B cell (primary cell): Measurements from ENCODE around the gene CMIP. TPM values are rescaled to one million over a fixed set of nuclear protein-coding genes. Genes with fewer than 3 reads are reported as not detected.

Experiments used
- ATAC-seq: fragments of 200-7000 bp; cut with Tn5 transposase; one replicate; pipeline ENCODE4 v1.10.0; 2021; ENCODE audit warnings: low read depth, mild to moderate bottlenecking, moderate number of reproducible peaks, moderate library complexity
- CTCF ChIA-PET: fragments of 350-600 bp; sonication (Branson Sonifier 250); formaldehyde crosslinking; loops from one replicate; lab custom pipeline; 2021; ENCODE audit warnings: antibody characterized with exemption, inconsistent platforms; lab: Charles Lee
- POLR2A ChIA-PET: fragments of 350-600 bp; sonication (Branson Sonifier 250); formaldehyde crosslinking; loops from one replicate; lab custom pipeline; 2021; ENCODE audit warnings: antibody characterized with exemption; lab: Charles Lee
- DNase-seq: peaks from one replicate; pipeline ENCODE4 v3.0.0; 2013
- H2AFZ ChIP-seq: 2 replicates; pipeline ENCODE4 v1.6.1; 2012; ENCODE audit warnings: mild to moderate bottlenecking, low read depth, low read length; ENCODE audit not compliant: insufficient read depth, poor library complexity, severe bottlenecking
- H3K27ac ChIP-seq, 2 donors: 1 replicate in 1 of 2; 2 replicates in 1 of 2; pipeline ENCODE4 v1.5.1; 2012 to 2013; ENCODE audit warnings: low read length in 2 of 2, mild to moderate bottlenecking in 2 of 2, moderate library complexity in 1 of 2
- H3K27me3 ChIP-seq, 4 experiments: fragments of 200-600 bp in 1 of 4; sonication (generic) in 1 of 4; replicated peaks in 1 of 4; 1 replicate in 2 of 4; 2 replicates in 2 of 4; pipeline versions ENCODE4 v1.6.1 to v1.7.0; 2013 to 2016; ENCODE audit warnings: low read length in 3 of 4, mild to moderate bottlenecking in 2 of 4, mixed read lengths in 1 of 4, moderate library complexity in 1 of 4; ENCODE audit not compliant: insufficient read depth in 4 of 4, control insufficient read depth in 3 of 4; ENCODE audit errors: control extremely low read depth in 1 of 4
- H3K36me3 ChIP-seq, 2 experiments: replicated peaks in 1 of 2; 1 replicate in 1 of 2; 2 replicates in 1 of 2; pipeline versions ENCODE4 v1.6.1 to v1.7.1; 2013; ENCODE audit warnings: low read length in 1 of 2; ENCODE audit not compliant: insufficient read depth in 2 of 2, control insufficient read depth in 1 of 2; ENCODE audit errors: control extremely low read depth in 1 of 2, extremely low read depth in 1 of 2
- H3K4me1 ChIP-seq, 2 donors: fragments of 200-600 bp in 1 of 2; sonication (generic) in 1 of 2; 1 replicate in 1 of 2; 2 replicates in 1 of 2; pipeline versions ENCODE4 v1.5.1 to v1.6.1; 2013 to 2017; ENCODE audit warnings: low read length in 2 of 2; ENCODE audit not compliant: control insufficient read depth in 2 of 2, insufficient read depth in 2 of 2
- H3K4me2 ChIP-seq: replicated peaks from 2 replicates; pipeline ENCODE3; 2012; ENCODE audit warnings: mild to moderate bottlenecking, low read depth, low read length; ENCODE audit not compliant: poor library complexity, severe bottlenecking
- H3K4me3 ChIP-seq, 5 experiments: fragments of 200-600 bp in 1 of 5; sonication (generic) in 1 of 5; 1 replicate in 3 of 5; 2 replicates in 2 of 5; pipeline versions ENCODE4 v1.5.1 to v1.7.0; 2011 to 2016; ENCODE audit warnings: low read length in 4 of 5, mild to moderate bottlenecking in 4 of 5, low read depth in 2 of 5, control low read depth in 1 of 5, moderate library complexity in 1 of 5; ENCODE audit not compliant: insufficient read depth in 1 of 5; ENCODE audit errors: control extremely low read depth in 1 of 5, extremely low read depth in 1 of 5
- H3K79me2 ChIP-seq: fragments of 200-600 bp; sonication (generic); one replicate; pipeline ENCODE4 v1.6.0; 2016; ENCODE audit warnings: low read length; ENCODE audit not compliant: control insufficient read depth, insufficient read depth
- H3K9ac ChIP-seq: fragments of 200-600 bp; sonication (generic); 2 replicates; pipeline ENCODE4 v1.6.1; 2017; ENCODE audit warnings: mild to moderate bottlenecking, low read length, moderate library complexity
- H3K9me3 ChIP-seq, 3 donors: one replicate each; pipeline versions ENCODE4 v1.6.1 to v1.7.1; 2013; ENCODE audit warnings: low read length in 2 of 3; ENCODE audit not compliant: control insufficient read depth in 2 of 3, insufficient read depth in 1 of 3; ENCODE audit errors: control extremely low read depth in 1 of 3
- H4K20me1 ChIP-seq: 2 replicates; pipeline ENCODE4 v1.6.0; 2012; ENCODE audit warnings: mild to moderate bottlenecking, low read length; ENCODE audit not compliant: insufficient read depth, control insufficient read depth, poor library complexity, severe bottlenecking
- H3K27ac Mint-ChIP-seq: one replicate; pipeline ENCODE4 v1.8.0; 2021; ENCODE audit warnings: mixed read lengths
- H3K27me3 Mint-ChIP-seq: one replicate; pipeline ENCODE4 v1.8.0; 2021; ENCODE audit warnings: mixed read lengths
- H3K4me1 Mint-ChIP-seq: one replicate; pipeline ENCODE4 v1.8.0; 2021; ENCODE audit warnings: mixed read lengths
- H3K4me3 Mint-ChIP-seq: one replicate; pipeline ENCODE4 v1.8.0; 2021; ENCODE audit warnings: mixed read lengths
- H3K9me3 Mint-ChIP-seq: one replicate; pipeline ENCODE4 v1.8.0; 2022; ENCODE audit warnings: mixed read lengths; ENCODE audit not compliant: insufficient read depth
- EZH2 ChIP-seq: IDR thresholded peaks from 2 replicates; pipeline ENCODE4 v1.6.1; 2012; ENCODE audit warnings: borderline replicate concordance, low read depth, mild to moderate bottlenecking, moderate library complexity, low read length; ENCODE audit not compliant: insufficient read depth, poor library complexity, severe bottlenecking
- WGBS: methylation state at CpG from one replicate; pipeline ENCODE4 v1.1.5; 2013; ENCODE audit warnings: missing lambda C conversion rate; ENCODE audit not compliant: insufficient coverage; 5-methylcytosine and 5-hydroxymethylcytosine counted together
- intact Hi-C: fragments of 100-400 bp; cut with micrococcal nuclease; formaldehyde crosslinking; loops from one replicate; pipeline ENCODE4 v1.10.0; 2022
- polyA plus RNA-seq: library from polyadenylated mRNA; depleted of rRNA; stranded (reverse); fragments of >200 nt; gene quantifications from 2 replicates; pipeline ENCODE4 v1.2.3, GENCODE V29; 2012
- total RNA-seq, 2 donors: library from RNA; stranded (reverse); fragments of 120-200 nt in 1 of 2; gene quantifications; 1 replicate in 1 of 2; 2 replicates in 1 of 2; pipeline versions ENCODE4 v1.2.3 to v1.2.4, GENCODE V29; 2013 to 2022
- TF ChIP-seq, protein P1 (sequence below): fragments of 200-600 bp; IDR thresholded peaks from one replicate; pipeline ENCODE4 v1.8.0; 2022; ENCODE audit warnings: antibody characterized with exemption, mild to moderate bottlenecking

Gene CMIP
- total and polyA plus RNA-seq, 2 donors (not counting 1 experiment from before 2014, with no cell fraction given), result 27.1 to 155 TPM

DNA sequence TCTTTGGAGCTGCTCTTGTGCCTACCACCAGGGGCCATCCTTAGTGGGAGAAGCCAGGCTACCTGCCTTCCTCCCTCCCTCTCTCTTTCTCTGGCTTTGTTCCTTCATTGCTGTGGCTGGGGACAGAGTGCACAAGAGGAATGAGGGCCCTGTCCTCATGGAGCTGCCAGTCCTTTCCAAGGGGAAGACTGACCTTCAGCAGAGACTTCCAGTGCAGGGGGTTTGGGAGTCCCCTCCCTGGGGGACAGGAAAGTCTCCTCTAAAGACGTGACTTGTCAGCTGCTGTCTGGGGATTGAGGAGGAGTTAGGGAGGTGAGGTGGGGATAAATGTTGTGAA is 108.1 kb downstream of the CMIP start:
- intact Hi-C loops, result no loop called here
- Histone ChIP-seq H3K4me2 (no peak overlapping the region), H3K79me2 (peaks cover 98% of the 10 kb centered on the region), H3K4me3 (no peak overlapping the region), H3K27ac (no peak overlapping the region), H3K36me3 (peaks cover 0 to 20% of the 10 kb centered on the region in 2 experiments), H4K20me1 (peaks cover 83% of the 10 kb centered on the region), H3K4me1 (peaks cover 0 to 9% of the 10 kb centered on the region in 2 donors), H2AFZ (no peak overlapping the region), H3K9ac (no peak overlapping the region), H3K27me3 (no peaks in the 10 kb centered on the region), H3K9me3 (peaks cover 0 to 12% (median 0%) of the 10 kb centered on the region in 3 donors)
- H3K4me1 Mint-ChIP-seq, result peaks cover 45% of the 10 kb centered on the region
- no peak overlapping the region for H3K27ac Mint-ChIP-seq
- no peaks in the 10 kb centered on the region for H3K9me3 Mint-ChIP-seq
- no peak for TF ChIP-seq EZH2
- TF ChIP-seq, protein P1, sequence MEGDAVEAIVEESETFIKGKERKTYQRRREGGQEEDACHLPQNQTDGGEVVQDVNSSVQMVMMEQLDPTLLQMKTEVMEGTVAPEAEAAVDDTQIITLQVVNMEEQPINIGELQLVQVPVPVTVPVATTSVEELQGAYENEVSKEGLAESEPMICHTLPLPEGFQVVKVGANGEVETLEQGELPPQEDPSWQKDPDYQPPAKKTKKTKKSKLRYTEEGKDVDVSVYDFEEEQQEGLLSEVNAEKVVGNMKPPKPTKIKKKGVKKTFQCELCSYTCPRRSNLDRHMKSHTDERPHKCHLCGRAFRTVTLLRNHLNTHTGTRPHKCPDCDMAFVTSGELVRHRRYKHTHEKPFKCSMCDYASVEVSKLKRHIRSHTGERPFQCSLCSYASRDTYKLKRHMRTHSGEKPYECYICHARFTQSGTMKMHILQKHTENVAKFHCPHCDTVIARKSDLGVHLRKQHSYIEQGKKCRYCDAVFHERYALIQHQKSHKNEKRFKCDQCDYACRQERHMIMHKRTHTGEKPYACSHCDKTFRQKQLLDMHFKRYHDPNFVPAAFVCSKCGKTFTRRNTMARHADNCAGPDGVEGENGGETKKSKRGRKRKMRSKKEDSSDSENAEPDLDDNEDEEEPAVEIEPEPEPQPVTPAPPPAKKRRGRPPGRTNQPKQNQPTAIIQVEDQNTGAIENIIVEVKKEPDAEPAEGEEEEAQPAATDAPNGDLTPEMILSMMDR, result no peak
- DNase-seq (no peak), ATAC-seq (no peak)
- no peaks in the 10 kb centered on the region for H3K27me3 Mint-ChIP-seq
- WGBS, result 88% methylated on average over 1 of the region's 1 CpG
- CTCF ChIA-PET, result no interaction called here
- no peak overlapping the region for H3K4me3 Mint-ChIP-seq
- POLR2A ChIA-PET, result no interaction called here

DNA sequence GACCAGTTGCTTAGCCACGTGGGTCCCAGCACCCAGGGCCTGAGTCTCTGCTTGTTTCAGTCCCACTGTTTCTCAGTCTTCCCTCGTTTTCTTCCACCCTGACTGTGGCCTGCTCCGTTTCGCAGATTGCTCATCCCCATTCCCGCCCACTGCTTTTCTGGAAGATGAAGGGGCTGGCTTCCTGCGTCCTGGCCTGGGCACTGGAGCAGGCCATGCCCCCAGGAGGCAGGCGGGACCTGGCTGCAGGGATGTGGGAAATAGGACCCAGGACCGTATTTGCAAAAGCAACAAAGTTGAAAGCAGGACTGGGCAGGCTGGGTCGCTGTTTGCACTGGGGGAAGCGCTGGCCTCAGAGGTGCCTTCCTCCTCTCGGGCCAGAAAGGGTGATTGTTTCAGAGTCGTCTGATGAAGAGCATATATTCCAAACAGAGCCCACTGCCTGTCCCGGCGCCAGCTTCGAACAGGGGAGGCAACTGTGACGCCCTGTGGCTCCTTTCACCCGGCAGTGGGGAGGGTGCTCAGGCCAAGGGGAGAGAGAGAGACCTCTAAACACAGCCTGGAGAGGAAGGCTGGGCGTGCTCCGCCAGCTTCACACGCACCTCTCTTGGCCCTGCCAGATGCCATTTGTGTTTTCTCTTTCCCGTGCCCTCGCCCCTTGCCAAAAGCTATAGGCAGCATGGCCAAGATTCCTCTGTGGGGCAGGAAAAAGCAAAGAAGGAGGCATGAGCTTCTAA is 108.6 kb downstream of the CMIP start:
- H2AFZ ChIP-seq, result no peak overlapping the region
- TF ChIP-seq, protein P1, result no peak
- TF ChIP-seq EZH2, result no peak
- Mint-ChIP-seq H3K4me3 (no peak overlapping the region), H3K9me3 (no peaks in the 10 kb centered on the region), H3K4me1 (peaks cover 48% of the 10 kb centered on the region), H3K27ac (no peak overlapping the region), H3K27me3 (no peaks in the 10 kb centered on the region)
- no peak overlapping the region for H3K27ac ChIP-seq
- no peak overlapping the region for H3K4me2 ChIP-seq
- peaks cover 0 to 12% (median 0%) of the 10 kb centered on the region in 3 donors for H3K9me3 ChIP-seq
- H3K4me3 ChIP-seq, result no peak overlapping the region
- intact Hi-C loops, result no loop called here
- ATAC-seq, result no peak
- H3K27me3 ChIP-seq, result no peaks in the 10 kb centered on the region
- H3K4me1 ChIP-seq, result peaks cover 0 to 8% of the 10 kb centered on the region in 2 donors
- H3K9ac ChIP-seq, result no peak overlapping the region
- peaks cover 98% of the 10 kb centered on the region for H3K79me2 ChIP-seq
- H3K36me3 ChIP-seq, result peaks cover 0 to 22% of the 10 kb centered on the region in 2 experiments
- no peak for DNase-seq
- 95% methylated on average over 22 of the region's 22 CpGs for WGBS
- POLR2A ChIA-PET, result no interaction called here
- H4K20me1 ChIP-seq, result peaks cover 80% of the 10 kb centered on the region
- CTCF ChIA-PET, result interaction anchor here (1.0 to 1.1 kb wide), 2 partner anchors 9 to 13 kb away, joined by 3 read pairs; no protein-coding TSS in a partner anchor
